Natural killer cell (primary cell): Measurements from ENCODE around the gene DPYSL5. TPM values are rescaled to one million over a fixed set of nuclear protein-coding genes. Genes with fewer than 3 reads are reported as not detected.

Experiments
- ATAC-seq, 3 donors: fragments of 150-1000 bp in 2 of 3; fragments of 200-7000 bp in 1 of 3; cut with Tn5 transposase; 1 replicate in 1 of 3; 2 replicates in 2 of 3; pipeline ENCODE4 v1.10.0; 2021; ENCODE audit warnings: mild to moderate bottlenecking in 2 of 3, moderate library complexity in 2 of 3
- DNase-seq, 2 donors: peaks; one replicate each; pipeline versions ENCODE4 v3.0.0 to v3.0.0-alpha.2; 2013 to 2021; ENCODE audit warnings: mixed read lengths in 1 of 2
- H3K27ac ChIP-seq: one replicate; pipeline ENCODE4 v1.5.1; 2013; ENCODE audit warnings: mild to moderate bottlenecking, low read length
- H3K27me3 ChIP-seq: one replicate; pipeline ENCODE4 v1.6.1; 2013; ENCODE audit warnings: low read length; ENCODE audit not compliant: control insufficient read depth, insufficient read depth
- H3K36me3 ChIP-seq: one replicate; pipeline ENCODE4 v1.6.1; 2013; ENCODE audit warnings: low read length; ENCODE audit not compliant: control insufficient read depth, insufficient read depth
- H3K4me1 ChIP-seq: one replicate; pipeline ENCODE4 v1.6.1; 2013; ENCODE audit warnings: low read length; ENCODE audit not compliant: control insufficient read depth, insufficient read depth
- H3K4me3 ChIP-seq: one replicate; pipeline ENCODE4 v1.5.1; 2013; ENCODE audit warnings: low read length
- H3K9me3 ChIP-seq: one replicate; pipeline ENCODE4 v1.6.1; 2013; ENCODE audit warnings: low read length; ENCODE audit not compliant: control insufficient read depth, insufficient read depth
- H3K27ac Mint-ChIP-seq, 2 donors: one replicate each; pipeline ENCODE4 v1.8.0; 2022; ENCODE audit warnings: mild to moderate bottlenecking in 2 of 2, mixed read lengths in 2 of 2, moderate library complexity in 1 of 2
- H3K27me3 Mint-ChIP-seq, 2 donors: one replicate each; pipeline ENCODE4 v1.8.0; 2022; ENCODE audit warnings: low read depth in 2 of 2, mixed read lengths in 2 of 2
- H3K36me3 Mint-ChIP-seq: one replicate; pipeline ENCODE4 v1.8.0; 2022; ENCODE audit warnings: mixed read lengths
- H3K4me1 Mint-ChIP-seq, 2 donors: one replicate each; pipeline ENCODE4 v1.8.0; 2022; ENCODE audit warnings: mixed read lengths in 2 of 2
- H3K4me3 Mint-ChIP-seq: one replicate; pipeline ENCODE4 v1.8.0; 2022; ENCODE audit warnings: mild to moderate bottlenecking, moderate library complexity, mixed read lengths
- H3K9me3 Mint-ChIP-seq, 2 donors: one replicate each; pipeline ENCODE4 v1.8.0; 2022; ENCODE audit warnings: mixed read lengths in 2 of 2
- WGBS: methylation state at CpG from one replicate; pipeline ENCODE4 v1.1.7; 2013; ENCODE audit warnings: missing lambda C conversion rate; ENCODE audit not compliant: insufficient coverage; 5-methylcytosine and 5-hydroxymethylcytosine counted together
- intact Hi-C: fragments of 100-400 bp; cut with micrococcal nuclease; formaldehyde crosslinking; loops from one replicate; pipeline ENCODE4 v1.14.2; 2022
- total RNA-seq, 4 donors: library from RNA; stranded (reverse); fragments of 120-200 nt in 1 of 4; gene quantifications; one replicate each; pipeline versions ENCODE4 v1.2.3 to v1.2.4, GENCODE V29; 2013 to 2022
- TF ChIP-seq, protein P1 (sequence below): fragments of 200-600 bp; IDR thresholded peaks from one replicate; pipeline ENCODE4 v1.8.0; 2022; ENCODE audit warnings: antibody characterized with exemption

The DPYSL5 gene
- total RNA-seq, 3 donors from 2014 or later (not counting 1 experiment from before 2014, with no cell fraction given), result not detected

GRCh38 chr2:26951236-26951635, 103.3 kb downstream of the DPYSL5 start:
- DNase-seq (no peak), ATAC-seq (no peak)
- 86% methylated on average over 3 of the region's 3 CpGs for WGBS
- H3K4me3 Mint-ChIP-seq, result no peak overlapping the region
- peaks cover 6% of the 10 kb centered on the region for H3K27me3 ChIP-seq
- H3K4me1 Mint-ChIP-seq, result no peaks in the 10 kb centered on the region
- H3K4me1 ChIP-seq, result no peaks in the 10 kb centered on the region
- no peak overlapping the region for H3K27ac Mint-ChIP-seq
- no peaks in the 10 kb centered on the region for H3K36me3 Mint-ChIP-seq
- TF ChIP-seq, protein P1, sequence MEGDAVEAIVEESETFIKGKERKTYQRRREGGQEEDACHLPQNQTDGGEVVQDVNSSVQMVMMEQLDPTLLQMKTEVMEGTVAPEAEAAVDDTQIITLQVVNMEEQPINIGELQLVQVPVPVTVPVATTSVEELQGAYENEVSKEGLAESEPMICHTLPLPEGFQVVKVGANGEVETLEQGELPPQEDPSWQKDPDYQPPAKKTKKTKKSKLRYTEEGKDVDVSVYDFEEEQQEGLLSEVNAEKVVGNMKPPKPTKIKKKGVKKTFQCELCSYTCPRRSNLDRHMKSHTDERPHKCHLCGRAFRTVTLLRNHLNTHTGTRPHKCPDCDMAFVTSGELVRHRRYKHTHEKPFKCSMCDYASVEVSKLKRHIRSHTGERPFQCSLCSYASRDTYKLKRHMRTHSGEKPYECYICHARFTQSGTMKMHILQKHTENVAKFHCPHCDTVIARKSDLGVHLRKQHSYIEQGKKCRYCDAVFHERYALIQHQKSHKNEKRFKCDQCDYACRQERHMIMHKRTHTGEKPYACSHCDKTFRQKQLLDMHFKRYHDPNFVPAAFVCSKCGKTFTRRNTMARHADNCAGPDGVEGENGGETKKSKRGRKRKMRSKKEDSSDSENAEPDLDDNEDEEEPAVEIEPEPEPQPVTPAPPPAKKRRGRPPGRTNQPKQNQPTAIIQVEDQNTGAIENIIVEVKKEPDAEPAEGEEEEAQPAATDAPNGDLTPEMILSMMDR, result no peak
- H3K9me3 Mint-ChIP-seq, result no peaks in the 10 kb centered on the region
- no peak overlapping the region for H3K27ac ChIP-seq
- H3K36me3 ChIP-seq, result no peaks in the 10 kb centered on the region
- intact Hi-C loops, result no loop called here
- peaks cover 4 to 8% of the 10 kb centered on the region in 2 donors for H3K27me3 Mint-ChIP-seq
- H3K4me3 ChIP-seq, result no peak overlapping the region
- no peaks in the 10 kb centered on the region for H3K9me3 ChIP-seq

- TF ChIP-seq, protein P1, result no peak
- Mint-ChIP-seq H3K27me3 (peaks cover 7 to 8% of the 10 kb centered on the region in 2 donors), H3K36me3 (no peaks in the 10 kb centered on the region), H3K4me3 (no peak overlapping the region), H3K4me1 (no peaks in the 10 kb centered on the region), H3K27ac (no peak overlapping the region), H3K9me3 (no peaks in the 10 kb centered on the region)
- Histone ChIP-seq H3K4me1 (no peaks in the 10 kb centered on the region), H3K36me3 (no peaks in the 10 kb centered on the region), H3K27ac (no peak overlapping the region), H3K27me3 (peaks cover 6% of the 10 kb centered on the region), H3K4me3 (no peak overlapping the region), H3K9me3 (no peaks in the 10 kb centered on the region)
- intact Hi-C loops, result no loop called here
- no peak for ATAC-seq
- DNase-seq, result no peak
- WGBS, result 79% methylated on average over 4 of the region's 4 CpGs
These were observed 104.4 kb downstream of the DPYSL5 start for GRCh38 chr2:26952374-26952773.

GRCh38 chr2:26954135-26954534, 106.2 kb downstream of the DPYSL5 start:
- Histone ChIP-seq H3K4me3 (no peak overlapping the region), H3K27me3 (peaks cover 6% of the 10 kb centered on the region), H3K9me3 (no peaks in the 10 kb centered on the region), H3K4me1 (no peaks in the 10 kb centered on the region), H3K27ac (no peak overlapping the region), H3K36me3 (no peaks in the 10 kb centered on the region)
- Mint-ChIP-seq H3K4me3 (no peak overlapping the region), H3K27ac (no peak overlapping the region), H3K36me3 (no peaks in the 10 kb centered on the region), H3K9me3 (no peaks in the 10 kb centered on the region), H3K4me1 (no peaks in the 10 kb centered on the region), H3K27me3 (peaks cover 6 to 10% of the 10 kb centered on the region in 2 donors)
- 95% methylated on average over 4 of the region's 4 CpGs for WGBS
- intact Hi-C loops, result no loop called here
- DNase-seq (no peak), ATAC-seq (no peak)
- TF ChIP-seq, protein P1, result no peak

GRCh38 chr2:26957041-26957440, 109.1 kb downstream of the DPYSL5 start:
- Histone ChIP-seq H3K27ac (no peak overlapping the region), H3K27me3 (peaks cover 6% of the 10 kb centered on the region), H3K4me1 (no peaks in the 10 kb centered on the region), H3K36me3 (no peaks in the 10 kb centered on the region), H3K4me3 (no peak overlapping the region), H3K9me3 (no peaks in the 10 kb centered on the region)
- Mint-ChIP-seq H3K27me3 (peaks cover 10% of the 10 kb centered on the region in 2 donors), H3K27ac (no peak overlapping the region), H3K36me3 (no peaks in the 10 kb centered on the region), H3K4me3 (no peak overlapping the region), H3K9me3 (no peaks in the 10 kb centered on the region), H3K4me1 (no peaks in the 10 kb centered on the region)
- intact Hi-C loops, result no loop called here
- 36% methylated on average over 1 of the region's 3 CpGs for WGBS
- DNase-seq, result no peak
- TF ChIP-seq, protein P1, result no peak
- ATAC-seq, result no peak
